Ovary (tissue), 3 donors: ENCODE results near the gene PRIMPOL.

Experiments
- POLR2A ChIP-seq: fragments of 450-650 bp; IDR thresholded peaks from one replicate; pipeline ENCODE4 v1.6.1; 2017; ENCODE audit warnings: antibody characterized with exemption, mild to moderate bottlenecking, moderate library complexity
- TF ChIP-seq, protein P1 (sequence below), 3 donors: fragments of 450-650 bp in 2 of 3; fragments of 200-600 bp in 1 of 3; IDR thresholded peaks; one replicate each; pipeline versions ENCODE4 v1.5.1 to v1.8.0; 2016 to 2022; ENCODE audit warnings: antibody characterized with exemption in 3 of 3, mild to moderate bottlenecking in 1 of 3
- donor health status: DM: no; HTN: no; CAD: no.

DNA sequence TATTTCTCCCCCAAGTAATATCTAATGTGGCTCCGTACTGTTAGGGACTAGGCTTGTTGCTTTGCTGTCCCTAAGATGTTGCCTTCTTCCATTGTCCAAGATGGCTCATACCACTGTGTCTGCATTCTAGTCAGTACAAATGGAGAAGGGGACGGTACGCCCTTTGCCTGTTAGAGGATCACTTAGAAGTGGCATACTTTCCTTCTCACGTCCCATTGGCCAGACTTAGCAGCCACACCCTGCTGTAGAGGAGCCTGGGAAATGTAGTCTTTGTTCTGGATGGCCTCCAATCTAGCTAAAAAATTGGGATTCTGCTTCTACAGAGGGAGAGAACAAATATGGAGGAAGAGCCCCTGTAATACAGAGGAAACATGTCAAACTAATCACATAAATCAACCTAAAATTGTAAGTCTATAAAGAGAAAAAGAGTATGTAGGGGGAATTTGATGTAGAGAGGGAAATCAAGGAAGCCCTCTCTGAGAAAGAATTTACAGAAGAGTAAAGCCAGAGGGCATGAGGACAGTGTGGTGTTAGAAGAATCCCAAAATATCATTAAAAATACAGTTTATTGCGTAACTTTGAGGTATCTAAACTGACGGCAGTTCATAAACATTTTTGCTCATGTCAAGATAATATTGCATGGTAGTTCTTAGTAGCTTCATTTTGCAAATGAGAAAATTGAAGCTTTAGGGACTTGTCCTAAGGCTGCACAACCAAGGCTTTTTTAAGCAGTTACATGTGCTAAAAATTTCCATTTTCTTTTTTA is 15.1 kb downstream of the PRIMPOL start:
- TF ChIP-seq, protein P1, sequence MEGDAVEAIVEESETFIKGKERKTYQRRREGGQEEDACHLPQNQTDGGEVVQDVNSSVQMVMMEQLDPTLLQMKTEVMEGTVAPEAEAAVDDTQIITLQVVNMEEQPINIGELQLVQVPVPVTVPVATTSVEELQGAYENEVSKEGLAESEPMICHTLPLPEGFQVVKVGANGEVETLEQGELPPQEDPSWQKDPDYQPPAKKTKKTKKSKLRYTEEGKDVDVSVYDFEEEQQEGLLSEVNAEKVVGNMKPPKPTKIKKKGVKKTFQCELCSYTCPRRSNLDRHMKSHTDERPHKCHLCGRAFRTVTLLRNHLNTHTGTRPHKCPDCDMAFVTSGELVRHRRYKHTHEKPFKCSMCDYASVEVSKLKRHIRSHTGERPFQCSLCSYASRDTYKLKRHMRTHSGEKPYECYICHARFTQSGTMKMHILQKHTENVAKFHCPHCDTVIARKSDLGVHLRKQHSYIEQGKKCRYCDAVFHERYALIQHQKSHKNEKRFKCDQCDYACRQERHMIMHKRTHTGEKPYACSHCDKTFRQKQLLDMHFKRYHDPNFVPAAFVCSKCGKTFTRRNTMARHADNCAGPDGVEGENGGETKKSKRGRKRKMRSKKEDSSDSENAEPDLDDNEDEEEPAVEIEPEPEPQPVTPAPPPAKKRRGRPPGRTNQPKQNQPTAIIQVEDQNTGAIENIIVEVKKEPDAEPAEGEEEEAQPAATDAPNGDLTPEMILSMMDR (IDR thresholded peaks at IDR 0.05): no peak
- TF ChIP-seq POLR2A: no peak
